GM12891 (cell line): ENCODE data around the gene TMC6.

Experiments used
- DNase-seq: peaks from one replicate; pipeline ENCODE4 v3.0.0; 2011; ENCODE audit warnings: low spot score; ENCODE audit not compliant: insufficient read length
- FAIRE-seq: peaks from 2 replicates; lab custom pipeline; 2011; peaks lifted over from hg19 to GRCh38; lab: Jason Lieb, UNC
- PAX5 ChIP-seq: IDR thresholded peaks from 2 replicates; pipeline ENCODE4 v1.6.1; 2011; ENCODE audit warnings: low read length, moderate library complexity, mild to moderate bottlenecking; ENCODE audit not compliant: insufficient read depth, severe bottlenecking
- POLR2A ChIP-seq: IDR thresholded peaks from 2 replicates; pipeline ENCODE4 v1.6.1; 2011; ENCODE audit warnings: low read depth, low read length, control low read depth
- POLR2AphosphoS5 ChIP-seq: IDR thresholded peaks from 2 replicates; pipeline ENCODE4 v1.6.1; 2011; ENCODE audit warnings: low read depth, low read length, control low read depth
- POU2F2 ChIP-seq: IDR thresholded peaks from 2 replicates; pipeline ENCODE4 v1.6.1; 2011; ENCODE audit warnings: low read depth, mild to moderate bottlenecking, control low read depth, low read length, moderate library complexity
- SPI1 ChIP-seq: IDR thresholded peaks from 2 replicates; pipeline ENCODE4 v1.6.1; 2011; ENCODE audit warnings: low read depth, low read length, control low read depth
- TAF1 ChIP-seq: IDR thresholded peaks from 2 replicates; pipeline ENCODE4 v1.6.1; 2011; ENCODE audit warnings: low read depth, low read length, control low read depth

TMC6 gene

GRCh38 chr17:78124836-78125137, 3.8 kb downstream of the TMC6 start:
- TF ChIP-seq POLR2A = 0 out of 2 replicates have a peak, but pooled peaks have one; percentile 38
- no peak for TF ChIP-seq PAX5
- DNase-seq (no peak), FAIRE-seq (no peak)

- FAIRE-seq (peak; percentile 98), DNase-seq (no peak)
Measured at GRCh38 chr17:78124081-78124835, 4.3 kb downstream of the TMC6 start.

GRCh38 chr17:78123258-78123929, 5.2 kb downstream of the TMC6 start:
- FAIRE-seq = no peak
- DNase-seq = no peak

More at GRCh38 chr17:78124081-78124835, 4.3 kb downstream of the TMC6 start:
- TF ChIP-seq TAF1 (no peak), POLR2AphosphoS5 (no peak), POU2F2 (0 out of 2 replicates have a peak, but pooled peaks have one; percentile 45), PAX5 (peak; percentile 3), SPI1 (peak; percentile 93), POLR2A (0 out of 2 replicates have a peak, but pooled peaks have one; percentile 12)

GRCh38 chr17:78122931-78123249, 5.7 kb downstream of the TMC6 start:
- FAIRE-seq (no peak), DNase-seq (no peak)
- no peak for TF ChIP-seq POU2F2
- TF ChIP-seq SPI1 = no peak
- TF ChIP-seq TAF1 = no peak

More at GRCh38 chr17:78123258-78123929, 5.2 kb downstream of the TMC6 start:
- TF ChIP-seq SPI1 (no peak), POLR2A (no peak), PAX5 (no peak), POU2F2 (no peak), POLR2AphosphoS5 (no peak), TAF1 (no peak)

GRCh38 chr17:78122216-78122930, 6.2 kb downstream of the TMC6 start:
- no peak for FAIRE-seq
- TF ChIP-seq POLR2AphosphoS5 (no peak), TAF1 (no peak), POLR2A (no peak), PAX5 (no peak), POU2F2 (no peak), SPI1 (no peak)

GRCh38 chr17:78121801-78122215, 6.7 kb downstream of the TMC6 start:
- DNase-seq = no peak
- TF ChIP-seq PAX5 (no peak), POLR2AphosphoS5 (no peak), TAF1 (no peak)
- FAIRE-seq = no peak

More at GRCh38 chr17:78122216-78122930, 6.2 kb downstream of the TMC6 start:
- no peak for DNase-seq

GRCh38 chr17:78120971-78121800, 7.4 kb downstream of the TMC6 start:
- DNase-seq (no peak), FAIRE-seq (peak; percentile 91)
- no peak; the same call in 1 of the 2 replicates for TF ChIP-seq POLR2A
- TF ChIP-seq POLR2AphosphoS5 = 0 out of 2 replicates have a peak, but pooled peaks have one; percentile 7

- FAIRE-seq = no peak
- no peak for DNase-seq
- TF ChIP-seq PAX5 = no peak
- TF ChIP-seq POLR2A = no peak
- no peak for TF ChIP-seq SPI1
- 0 out of 2 replicates have a peak, but pooled peaks have one; percentile 8 for TF ChIP-seq POLR2AphosphoS5
Measured at GRCh38 chr17:78120537-78120936, 8.0 kb downstream of the TMC6 start.

- FAIRE-seq (no peak), DNase-seq (no peak)
- TF ChIP-seq POU2F2 (no peak), PAX5 (no peak), SPI1 (no peak), POLR2A (no peak), TAF1 (no peak), POLR2AphosphoS5 (no peak)
Measured at GRCh38 chr17:78118801-78119241, 9.7 kb downstream of the TMC6 start.
